ENCODE measurements around the gene CCDC17.

DNA sequence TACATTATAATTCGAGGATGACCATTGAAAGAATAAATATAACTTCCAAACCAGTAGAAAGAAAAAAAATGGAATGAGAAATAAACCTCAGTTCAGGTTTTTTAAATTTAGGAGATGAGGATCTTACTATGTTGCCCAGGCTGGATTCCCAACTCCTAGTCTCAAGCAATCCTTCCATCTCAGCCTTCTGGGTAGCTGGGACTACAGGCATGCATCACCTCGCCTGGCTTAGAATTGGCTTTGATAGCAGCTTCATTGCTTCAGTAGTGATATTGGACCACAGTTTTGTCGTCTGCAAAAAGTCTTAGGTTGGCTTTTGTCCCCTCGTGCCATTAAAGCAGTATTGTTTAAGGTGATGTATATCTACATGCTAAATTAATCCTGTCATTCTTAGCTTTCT is 37.1 kb downstream of the CCDC17 start:
- no peak for TF ChIP-seq EZH2 (IDR thresholded peaks at IDR 0.05; ENCODE audit: low read length, missing control alignments)
- TF ChIP-seq, protein P1, sequence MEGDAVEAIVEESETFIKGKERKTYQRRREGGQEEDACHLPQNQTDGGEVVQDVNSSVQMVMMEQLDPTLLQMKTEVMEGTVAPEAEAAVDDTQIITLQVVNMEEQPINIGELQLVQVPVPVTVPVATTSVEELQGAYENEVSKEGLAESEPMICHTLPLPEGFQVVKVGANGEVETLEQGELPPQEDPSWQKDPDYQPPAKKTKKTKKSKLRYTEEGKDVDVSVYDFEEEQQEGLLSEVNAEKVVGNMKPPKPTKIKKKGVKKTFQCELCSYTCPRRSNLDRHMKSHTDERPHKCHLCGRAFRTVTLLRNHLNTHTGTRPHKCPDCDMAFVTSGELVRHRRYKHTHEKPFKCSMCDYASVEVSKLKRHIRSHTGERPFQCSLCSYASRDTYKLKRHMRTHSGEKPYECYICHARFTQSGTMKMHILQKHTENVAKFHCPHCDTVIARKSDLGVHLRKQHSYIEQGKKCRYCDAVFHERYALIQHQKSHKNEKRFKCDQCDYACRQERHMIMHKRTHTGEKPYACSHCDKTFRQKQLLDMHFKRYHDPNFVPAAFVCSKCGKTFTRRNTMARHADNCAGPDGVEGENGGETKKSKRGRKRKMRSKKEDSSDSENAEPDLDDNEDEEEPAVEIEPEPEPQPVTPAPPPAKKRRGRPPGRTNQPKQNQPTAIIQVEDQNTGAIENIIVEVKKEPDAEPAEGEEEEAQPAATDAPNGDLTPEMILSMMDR (conservative IDR thresholded peaks at IDR 0.05 in 1 of 2, IDR thresholded peaks at IDR 0.05 in 1 of 2; ENCODE audit: low read depth in 1 of 2, low read length in 2 of 2), result no peak
